ENCODE measurements around the gene SIRPG.
"Not testable (repeated sequence)": the region's sequence is repeated elsewhere in the genome, so short reads cannot be mapped to it uniquely, and the experiment has no call there.

Gene SIRPG

DNA sequence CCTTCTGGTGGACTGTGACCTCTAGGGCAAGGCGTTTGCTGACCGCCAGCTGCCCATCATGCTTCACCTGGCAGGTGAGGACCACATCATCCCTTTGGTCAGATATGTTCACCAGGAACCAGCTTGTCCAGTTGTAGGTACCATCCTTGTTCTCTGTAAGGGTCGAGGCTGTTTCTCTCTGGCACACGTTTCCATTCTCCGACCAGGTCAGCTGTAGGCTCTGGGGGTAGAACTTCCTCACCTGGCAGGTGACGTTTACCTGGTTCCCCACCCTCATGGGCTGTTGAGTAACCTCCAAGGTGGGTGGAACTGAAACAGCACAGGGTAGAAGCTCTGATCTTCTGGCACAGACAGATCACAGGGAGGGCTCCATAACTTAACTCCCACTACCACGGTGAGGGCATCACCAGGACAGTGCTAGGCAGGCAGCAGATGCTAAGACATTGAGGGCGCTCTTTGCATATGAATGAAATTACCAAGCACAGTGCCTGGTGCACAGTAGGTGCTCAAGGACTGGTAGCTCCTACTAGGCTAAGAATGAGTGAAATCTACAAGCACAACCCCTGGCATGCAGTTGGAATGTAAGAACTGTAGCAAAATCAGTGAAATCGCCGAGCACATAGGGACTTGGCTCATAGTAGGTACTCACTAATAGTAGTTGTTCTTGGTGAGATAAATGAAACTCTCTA is 22.1 kb downstream of the SIRPG start:
- no peak for DNase-seq

DNA sequence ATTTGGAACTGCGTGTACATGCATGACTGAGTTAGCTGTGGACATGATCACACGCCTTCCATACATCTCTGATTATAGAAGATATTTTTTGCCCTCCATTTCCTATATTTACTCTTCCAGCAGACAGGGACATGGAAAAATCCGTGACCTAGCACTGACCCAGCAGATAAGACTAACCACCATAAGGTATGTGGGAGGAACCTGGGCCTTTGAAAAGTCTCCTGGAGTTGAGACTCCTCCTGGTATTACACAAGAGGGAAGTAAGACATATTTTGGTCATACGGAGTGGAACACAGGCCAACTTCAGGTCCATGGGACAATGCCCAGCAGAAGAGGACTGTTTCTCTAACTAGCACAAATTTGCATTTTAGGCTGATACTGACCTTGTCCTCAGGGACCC is 24.0 kb downstream of the SIRPG start:
- no peak for DNase-seq

DNA sequence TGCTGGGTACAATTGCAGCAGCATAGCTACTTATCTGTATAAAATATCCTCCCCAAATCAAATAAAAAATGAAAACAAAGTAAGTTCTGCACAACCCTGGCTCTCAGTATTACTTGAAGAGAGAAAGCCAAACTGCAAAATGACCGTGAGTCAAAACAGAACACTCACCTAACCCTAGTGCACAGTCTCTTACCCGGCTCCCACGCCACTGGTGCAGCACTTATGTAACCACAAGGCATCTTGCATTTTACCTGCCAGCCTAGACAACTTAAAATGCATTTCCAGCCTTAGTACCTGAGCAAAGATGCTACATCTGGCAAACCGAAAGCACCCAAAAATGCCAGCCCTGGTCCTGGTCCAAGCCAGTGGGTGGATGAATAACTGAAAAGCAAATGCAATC is 25.4 kb downstream of the SIRPG start:
- no peak for DNase-seq

DNA sequence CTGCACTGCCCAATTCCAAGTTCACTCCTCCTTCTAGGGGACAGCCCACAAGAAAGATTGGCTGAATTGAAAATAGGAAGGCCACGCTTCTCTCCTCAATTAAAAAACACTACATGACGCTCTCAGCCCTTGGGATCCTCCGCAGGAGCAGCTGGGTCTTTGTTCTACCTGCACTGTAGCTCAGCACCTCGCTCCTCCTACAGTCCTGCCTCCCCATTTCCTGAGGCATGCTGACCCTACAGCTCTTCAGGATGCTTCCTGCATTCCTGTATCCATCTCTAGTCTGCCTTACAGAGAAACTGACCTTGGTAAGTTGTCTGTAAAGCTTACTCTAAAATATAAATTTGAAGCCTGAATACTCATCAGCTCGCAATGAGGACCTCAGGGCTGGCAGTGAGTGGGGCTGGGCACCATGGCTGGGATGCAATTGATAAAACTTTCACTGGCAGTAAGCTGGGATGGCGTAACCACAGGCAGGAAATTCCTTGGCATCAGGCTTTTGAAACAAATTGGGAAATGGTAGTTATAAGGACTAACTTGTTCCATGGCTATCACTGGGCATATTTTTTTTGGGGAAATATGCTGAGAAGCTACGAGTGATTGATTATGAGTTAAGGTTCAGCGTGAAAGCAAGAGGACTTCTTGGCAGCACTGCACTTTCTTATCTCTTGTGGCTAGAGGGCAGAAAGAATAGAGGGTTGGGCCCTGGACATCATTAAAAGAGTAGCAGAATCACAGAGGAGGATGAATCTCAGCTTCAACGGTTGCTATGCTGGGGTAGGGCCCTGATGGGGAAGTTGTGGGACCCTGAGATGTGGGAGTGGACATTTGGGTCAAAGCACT is 26.0 kb downstream of the SIRPG start:
- no peak for DNase-seq

DNA sequence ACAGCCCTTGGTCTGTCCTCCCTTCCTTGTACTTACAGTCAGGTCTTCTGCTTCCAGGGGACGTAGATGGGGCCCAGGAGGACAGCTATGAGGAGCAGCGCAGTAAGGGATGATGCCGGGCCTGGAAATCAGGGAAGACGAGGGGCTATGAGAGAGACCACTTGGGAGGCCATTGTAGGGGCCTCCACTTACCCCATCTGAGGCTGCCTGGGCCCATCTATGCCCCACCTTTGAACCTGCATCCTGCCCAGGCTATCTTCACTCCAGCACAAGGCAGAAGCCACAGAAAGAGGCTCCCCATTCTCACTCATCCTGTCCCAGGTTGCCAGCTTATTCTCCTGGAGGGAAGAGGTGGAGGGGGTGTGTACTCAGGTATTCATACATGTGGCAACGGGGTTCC is 27.4 kb downstream of the SIRPG start:
- DNase-seq: no peak

DNA sequence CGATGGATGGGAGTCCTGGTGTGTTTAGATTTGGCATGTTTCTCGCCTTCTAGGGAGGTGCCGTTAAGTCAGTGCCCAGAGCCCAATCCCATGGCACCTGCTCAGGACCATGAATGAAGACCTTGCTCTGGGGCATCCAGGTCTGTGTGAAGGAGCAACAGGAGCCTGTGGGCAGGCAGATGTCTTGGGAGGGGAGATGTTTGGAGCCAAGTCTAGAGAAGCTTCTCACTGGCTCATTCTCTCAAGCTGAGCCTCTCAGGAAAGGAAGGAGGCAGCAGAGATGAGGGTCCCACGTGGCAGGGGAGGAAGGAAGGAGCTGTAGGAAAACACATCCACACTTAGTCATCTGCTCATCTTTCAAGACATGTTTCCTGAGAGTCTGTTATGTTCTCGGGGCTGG is 28.3 kb downstream of the SIRPG start:
- no peak for DNase-seq

DNA sequence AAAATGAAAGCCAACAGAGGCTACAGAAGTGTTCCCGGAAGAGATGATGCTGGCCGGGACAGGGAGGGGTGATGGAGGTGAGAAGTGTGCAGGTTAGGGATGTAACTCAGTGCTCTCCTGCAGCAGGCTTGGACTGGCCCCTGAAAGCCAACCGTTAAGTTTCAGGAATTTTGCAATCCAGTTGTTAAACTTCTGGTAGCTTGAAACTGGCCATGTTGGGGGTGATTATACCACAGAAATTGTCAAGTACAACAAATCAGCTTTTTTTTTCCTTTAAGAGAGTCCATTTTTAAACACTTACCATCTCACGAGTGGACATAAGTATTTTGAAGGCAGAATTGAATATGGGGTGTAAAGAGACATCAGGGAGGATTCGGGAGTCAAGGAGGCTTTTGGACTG is 29.0 kb downstream of the SIRPG start:
- no peak for DNase-seq

DNA sequence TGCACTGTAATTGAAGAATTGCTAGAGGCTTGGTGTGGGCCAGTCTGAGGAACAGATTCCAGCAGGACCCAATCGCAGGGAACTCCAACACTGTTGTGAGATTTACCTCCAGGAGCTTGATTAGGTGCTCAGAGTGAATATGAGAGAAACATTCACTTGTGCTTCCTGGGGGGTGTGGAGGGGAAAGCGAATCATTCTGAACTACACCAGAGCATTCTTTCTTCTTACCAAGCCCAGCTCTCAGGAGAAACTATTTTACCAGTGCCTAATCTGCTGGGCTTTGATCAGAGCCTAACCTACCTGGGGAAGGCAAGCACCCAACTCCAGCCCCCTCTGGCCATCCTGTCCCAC is 30.4 kb downstream of the SIRPG start:
- DNase-seq: no peak

DNA sequence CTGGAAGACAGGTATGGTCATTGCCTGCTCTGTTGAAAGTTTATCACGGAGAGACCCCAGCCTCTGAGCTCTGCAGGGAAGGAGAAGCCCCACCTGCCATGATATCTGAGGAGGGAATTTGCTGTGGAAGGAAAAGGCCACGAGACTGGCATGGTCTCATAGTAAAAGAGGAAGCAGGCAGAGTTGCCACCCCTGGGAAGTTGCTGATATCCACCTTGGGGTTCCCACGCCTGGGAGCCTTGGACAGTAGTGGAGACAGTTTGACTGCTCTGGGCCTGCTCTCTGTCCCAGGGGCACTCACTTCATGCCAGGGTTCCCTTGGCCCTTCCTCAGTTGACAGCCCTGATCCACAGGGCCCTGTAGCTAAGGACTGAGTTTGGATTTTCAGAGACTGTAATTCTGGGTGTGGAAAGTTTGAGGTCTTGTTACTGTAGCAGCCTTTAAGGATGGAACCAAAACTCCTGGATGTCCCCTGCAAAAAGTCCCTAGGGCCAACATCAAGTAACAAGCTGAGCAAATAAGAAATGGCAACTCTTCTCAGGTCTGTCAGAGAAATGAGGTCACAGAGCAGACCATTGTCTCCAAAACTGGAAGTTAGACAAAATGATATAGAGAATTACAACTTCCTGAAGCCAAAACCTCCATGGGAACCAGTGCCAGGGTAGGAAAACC is 30.9 kb downstream of the SIRPG start:
- DNase-seq: no peak

DNA sequence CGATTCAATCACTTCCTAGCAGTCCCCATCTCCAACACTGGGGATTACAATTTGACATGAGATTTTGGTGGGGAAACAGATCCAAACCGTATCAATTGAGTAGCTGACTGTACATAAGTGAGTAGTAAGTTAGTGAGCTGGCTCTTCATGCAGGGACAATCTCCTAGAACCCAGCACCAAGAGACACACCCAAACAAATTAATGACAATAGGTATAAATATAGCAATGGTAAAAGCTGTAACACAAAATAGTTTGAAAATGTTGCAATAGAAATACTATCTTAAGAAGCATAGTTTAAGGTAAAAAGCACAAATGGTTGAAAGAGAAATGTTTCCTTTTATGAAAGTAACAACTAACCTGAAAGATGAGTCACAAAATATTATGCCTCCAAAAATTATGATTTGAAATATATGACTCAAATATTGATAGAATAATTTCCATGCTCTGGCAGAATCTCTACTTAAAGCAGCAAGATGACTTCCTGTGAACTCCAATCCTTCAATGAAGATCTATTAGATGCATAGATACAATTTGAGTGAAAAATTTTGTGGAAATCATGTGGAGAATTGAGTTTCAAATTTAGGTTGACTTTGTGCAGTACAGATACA is 32.4 kb downstream of the SIRPG start:
- DNase-seq: no peak

DNA sequence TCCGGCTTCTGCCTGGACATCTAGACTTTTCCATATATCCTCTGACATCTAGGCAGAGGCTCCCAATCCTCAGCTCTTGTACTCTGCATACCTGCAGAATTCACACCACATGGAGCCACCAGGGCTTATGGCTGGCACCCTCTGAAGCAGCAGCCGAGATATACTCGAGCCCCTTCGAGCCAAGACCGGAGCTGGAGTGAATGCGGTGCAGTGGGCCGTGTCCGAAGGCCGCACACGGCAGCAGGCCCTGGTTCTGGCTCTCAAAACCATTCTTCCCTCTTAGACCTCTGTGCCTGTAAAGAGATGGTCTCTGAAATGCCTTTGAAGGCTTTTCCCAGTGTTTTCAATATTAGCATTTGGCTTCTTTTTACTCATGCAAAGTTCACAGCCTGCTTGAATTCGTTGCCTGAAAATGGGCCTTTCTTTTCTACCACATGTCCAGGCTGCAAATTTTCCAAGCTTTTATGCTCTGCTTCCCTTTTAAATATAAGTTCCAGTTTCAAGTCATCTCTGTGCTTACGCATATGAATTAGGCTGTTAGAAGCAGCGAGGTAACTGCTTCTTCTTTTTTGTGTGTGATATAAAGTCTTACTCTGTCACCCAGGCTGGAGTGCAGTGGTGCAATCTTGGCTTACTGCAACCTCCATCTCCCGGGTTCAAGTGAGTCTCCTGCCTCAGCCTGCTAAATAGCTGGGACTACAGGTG is 33.9 kb downstream of the SIRPG start:
- DNase-seq: no peak

DNA sequence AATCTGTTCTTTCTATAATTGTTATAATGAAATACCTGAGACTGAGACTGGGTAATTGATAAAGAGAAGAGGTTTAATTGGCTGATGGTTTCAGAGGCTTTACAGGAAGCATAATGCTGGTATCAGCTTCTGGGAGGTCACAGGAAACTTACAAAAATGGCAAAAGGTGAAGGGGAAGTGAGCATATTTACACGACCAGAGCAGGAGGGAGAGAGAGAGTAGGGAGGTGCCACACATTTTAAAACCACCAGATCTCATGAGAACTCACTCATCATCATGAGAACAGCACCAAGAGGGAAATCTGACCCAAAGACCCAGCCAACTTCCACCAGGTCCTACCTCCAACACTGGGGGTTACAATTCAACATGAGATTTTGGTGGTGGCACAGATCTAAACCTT is 35.1 kb downstream of the SIRPG start:
- DNase-seq: no peak

DNA sequence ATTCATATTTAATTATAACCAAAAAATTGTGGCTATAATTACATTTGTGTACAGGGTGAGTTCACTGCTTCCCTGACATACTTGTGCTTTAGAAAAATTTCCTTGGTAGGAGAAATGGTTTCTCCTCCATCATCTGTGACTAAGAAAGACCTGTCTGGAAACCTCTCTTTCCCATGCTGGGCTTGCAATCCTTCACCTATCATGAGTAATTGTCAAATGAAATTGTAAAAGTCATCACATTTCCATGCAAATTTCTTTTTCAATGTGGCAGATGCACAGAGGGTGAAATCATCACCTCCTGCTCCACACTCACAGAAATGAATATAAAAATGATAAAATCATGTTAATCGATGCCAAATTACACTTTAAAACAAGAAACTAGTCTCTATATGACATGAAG is 36.3 kb downstream of the SIRPG start:
- DNase-seq: no peak

DNA sequence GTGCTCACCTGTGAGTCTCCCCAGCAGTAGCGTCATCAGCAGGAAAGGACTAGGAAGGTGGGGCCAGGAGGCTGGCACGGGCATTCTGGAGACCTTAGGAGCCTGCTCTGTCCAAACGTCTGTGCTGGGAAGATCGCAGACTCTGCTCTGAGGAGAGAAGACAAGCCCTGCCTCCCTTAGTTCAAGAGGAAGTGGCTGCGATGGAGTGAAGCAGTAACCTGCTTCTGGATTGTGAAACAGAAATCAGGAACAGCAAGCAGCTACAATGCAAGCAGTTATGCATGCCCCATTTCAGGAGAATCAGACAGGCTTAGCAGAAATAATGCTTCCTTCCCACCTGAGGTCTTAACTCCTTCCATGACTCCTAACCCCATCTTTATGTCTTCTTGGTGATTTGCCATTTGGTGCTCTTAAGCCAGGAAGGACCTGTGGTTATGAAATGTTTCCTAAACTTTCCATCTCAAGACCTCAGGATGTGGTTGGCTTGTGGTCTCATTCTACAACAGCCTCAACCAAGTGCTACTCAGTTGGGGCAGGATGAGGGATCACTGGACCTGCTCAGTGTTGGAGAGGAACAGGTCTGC is 37.6 kb downstream of the SIRPG start, which contains the start of gene SIRPB1:
SIRPB1 (minus strand) TSS at position 149 of the 584 bp plus-strand sequence; CDS start at position 84, 65 bp downstream.
- no peak for DNase-seq

DNA sequence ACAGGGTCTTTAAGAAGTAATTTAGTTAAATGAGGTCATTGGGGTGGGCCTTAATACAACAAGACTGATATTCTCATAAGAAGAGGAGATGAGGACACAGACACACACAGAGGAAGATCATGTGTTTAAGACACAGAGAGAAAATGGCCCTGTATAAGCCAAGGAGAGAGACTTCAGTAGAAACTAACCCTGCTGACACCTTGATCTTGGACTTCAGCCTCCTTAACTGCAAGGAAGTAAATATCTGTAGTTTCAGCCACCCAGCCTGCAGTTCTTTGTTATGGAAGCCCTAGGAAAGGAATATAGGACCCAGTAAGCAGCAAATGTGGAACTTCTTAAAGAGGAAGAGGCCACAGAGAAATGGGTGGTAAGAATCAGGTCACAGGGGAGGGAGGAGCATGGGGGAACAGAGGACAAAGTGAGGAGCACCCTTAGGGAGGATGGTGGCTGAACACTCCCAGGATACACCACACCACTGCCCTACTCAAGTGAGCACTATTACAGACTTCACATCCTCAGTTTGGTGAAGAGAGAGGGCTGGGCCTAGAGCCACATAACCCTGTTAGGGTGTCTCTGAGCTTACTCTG is 38.5 kb downstream of the SIRPG start:
- DNase-seq: no peak

DNA sequence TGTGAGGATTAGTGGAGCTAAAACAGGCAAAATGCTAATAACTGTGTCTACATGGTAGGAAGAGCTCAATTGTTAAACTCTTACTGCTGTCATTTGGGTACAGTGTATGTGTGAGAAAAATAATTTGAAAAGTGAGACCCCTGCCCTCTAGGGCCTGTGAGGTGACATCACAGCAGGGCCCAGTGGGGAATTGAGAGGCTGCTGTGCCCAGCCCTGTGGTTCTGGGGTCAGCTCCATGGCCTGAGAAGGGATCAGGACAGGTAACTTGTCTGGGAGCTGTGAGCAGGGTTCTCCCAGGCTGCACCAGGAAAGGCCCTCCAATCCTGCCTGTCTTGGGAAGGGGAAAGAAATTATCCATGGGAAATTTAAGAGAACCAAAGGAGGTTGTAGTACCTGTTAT is 39.1 kb downstream of the SIRPG start:
- no peak for DNase-seq

DNA sequence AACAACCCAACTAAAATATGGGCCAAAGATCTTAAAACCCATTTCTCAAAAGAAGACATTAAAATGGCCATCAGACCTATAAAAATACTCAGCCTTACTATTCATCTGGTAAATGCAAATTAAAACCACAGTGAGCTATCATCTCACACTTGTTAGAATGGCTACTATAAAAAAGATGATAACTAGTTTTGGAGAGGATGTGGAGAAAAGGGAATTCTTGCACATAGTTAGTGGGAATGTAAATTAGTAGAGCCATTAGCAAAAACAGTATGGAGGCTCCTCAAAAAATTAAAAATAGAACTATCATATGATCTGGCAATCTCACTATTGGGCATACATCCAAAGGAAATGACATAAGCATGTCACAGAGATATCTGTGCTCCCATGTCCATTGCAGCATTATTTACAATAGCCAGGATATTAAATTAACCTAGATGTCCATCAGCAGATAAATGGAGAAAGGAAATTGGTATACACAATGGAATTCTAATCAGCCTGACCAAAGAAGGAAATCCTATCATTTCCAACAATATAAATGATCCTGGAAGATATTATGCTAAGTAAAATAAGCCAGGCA is 40.6 kb downstream of the SIRPG start:
- DNase-seq: no peak

DNA sequence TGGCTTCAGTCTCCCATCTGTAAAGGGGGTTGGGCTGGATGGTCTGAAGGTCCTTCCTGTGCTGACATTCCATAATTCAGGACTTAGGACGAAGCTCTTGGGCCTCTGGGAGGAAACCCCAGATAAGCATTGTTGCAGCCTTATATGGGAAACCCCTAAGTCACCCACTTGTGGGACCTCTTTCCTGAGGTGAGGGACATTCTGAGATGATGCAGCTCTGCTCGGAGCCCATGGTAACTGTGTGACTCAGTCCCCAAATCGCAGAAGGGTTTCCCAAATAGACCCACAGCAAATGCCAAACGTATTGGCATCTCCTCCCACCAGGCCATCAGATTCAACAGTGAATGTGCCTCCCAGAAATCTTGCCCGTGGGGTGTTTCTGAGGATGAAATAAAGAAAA is 47.2 kb downstream of the SIRPG start:
- DNase-seq: not testable (repeated sequence)

DNA sequence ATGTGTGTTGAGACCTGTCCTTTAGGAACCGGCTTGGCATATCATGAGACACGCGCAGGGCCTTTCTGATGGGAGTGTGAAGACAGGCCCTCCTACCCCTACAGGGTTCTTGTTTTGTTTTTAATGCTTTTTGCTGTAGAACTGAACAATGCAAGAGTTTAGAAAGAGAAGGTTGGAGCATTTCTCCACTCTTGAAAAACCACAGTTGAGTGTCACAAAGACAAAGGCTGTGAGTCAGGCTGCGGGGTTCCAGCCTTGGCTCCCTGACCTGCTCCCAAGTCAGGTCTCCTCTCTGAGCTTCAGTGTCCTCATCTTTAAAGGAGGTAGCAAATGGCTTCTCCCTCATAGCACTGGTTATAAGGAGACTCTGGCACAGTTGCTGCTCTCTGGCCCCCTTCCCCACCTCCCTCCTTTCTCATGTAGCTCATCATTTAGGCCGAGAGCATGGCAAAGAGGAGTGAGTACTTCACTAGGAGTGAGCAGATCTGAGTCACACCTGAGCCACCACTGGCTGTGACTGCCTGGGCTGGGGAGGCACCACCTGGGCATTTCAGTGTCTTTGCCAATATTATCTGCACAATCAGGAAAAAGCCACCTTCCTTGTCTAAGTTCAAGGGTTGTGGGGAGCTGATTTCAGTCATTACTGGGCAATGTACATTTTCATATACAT is 48.8 kb downstream of the SIRPG start:
- not testable (repeated sequence) for DNase-seq

DNA sequence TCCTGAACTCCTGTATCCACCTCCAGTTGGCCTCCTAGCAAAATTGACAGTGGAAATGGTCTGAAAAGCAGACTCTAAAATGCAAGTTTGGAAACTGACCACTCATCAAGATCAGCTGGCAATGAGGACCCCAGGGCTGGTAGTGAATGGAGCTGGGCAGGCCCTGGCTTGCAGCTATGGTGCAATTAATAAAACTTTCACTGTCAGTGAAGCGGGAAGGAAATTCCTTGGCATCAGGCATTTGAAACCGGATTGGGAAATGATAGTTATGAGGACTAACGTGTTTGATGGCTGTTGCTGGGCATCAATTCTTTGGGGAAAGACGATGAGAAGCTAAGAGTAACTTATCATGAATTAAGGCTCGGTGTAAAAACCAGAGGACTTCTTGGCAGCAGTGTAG is 56.8 kb downstream of the SIRPG start:
- DNase-seq: no peak

DNA sequence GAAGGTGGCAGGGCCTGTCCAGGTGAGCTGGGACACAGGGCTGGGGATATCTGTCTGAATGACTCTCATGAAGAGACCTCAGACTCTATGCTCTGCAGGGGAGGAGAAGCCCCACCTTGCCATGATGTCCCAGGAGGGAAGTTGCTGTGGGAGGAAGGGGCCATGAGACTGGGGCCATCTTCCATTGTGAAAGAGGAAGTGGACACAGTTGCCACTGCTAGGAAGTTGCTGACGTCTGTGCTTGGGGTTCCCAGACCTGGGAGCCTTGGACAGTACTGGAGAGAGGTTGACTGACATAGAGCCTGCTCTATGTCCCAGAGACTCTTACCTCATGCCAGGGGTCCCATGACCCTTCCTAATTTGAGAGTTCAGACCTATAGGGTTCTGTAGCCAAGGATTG is 62.2 kb downstream of the SIRPG start:
- DNase-seq: no peak
